Lung (tissue), 12 donors: ENCODE measurements around the gene TRPM6. TPM values are rescaled to one million over a fixed set of nuclear protein-coding genes. Genes with fewer than 3 reads are reported as not detected.

Experiments used
- ATAC-seq: fragments of 200-7000 bp; cut with Tn5 transposase; one replicate; pipeline ENCODE4 v1.9.1; 2020; ENCODE audit warnings: moderate number of reproducible peaks; ENCODE audit not compliant: insufficient read depth, low FRiP score
- DNase-seq, 3 donors: peaks; one replicate each; pipeline ENCODE4 v3.0.0-alpha.2; 2013 to 2017
- H3K27ac ChIP-seq, 2 donors: one replicate each; pipeline ENCODE4 v1.5.1; 2013; ENCODE audit warnings: mild to moderate bottlenecking in 2 of 2, moderate library complexity in 2 of 2, control low read depth in 1 of 2, inconsistent platforms in 1 of 2, low read depth in 1 of 2, low read length in 1 of 2
- H3K27me3 ChIP-seq, 3 donors: one replicate each; pipeline ENCODE4 v1.5.1; 2013; ENCODE audit warnings: low read length in 2 of 3; ENCODE audit not compliant: control insufficient read depth in 3 of 3, insufficient read depth in 3 of 3
- H3K36me3 ChIP-seq, 4 donors: one replicate each; pipeline ENCODE4 v1.5.1; 2013; ENCODE audit warnings: low read length in 4 of 4, mild to moderate bottlenecking in 1 of 4, moderate library complexity in 1 of 4; ENCODE audit not compliant: control insufficient read depth in 4 of 4, insufficient read depth in 4 of 4
- H3K4me1 ChIP-seq, 5 donors: one replicate each; pipeline ENCODE4 v1.5.1; 2013; ENCODE audit warnings: low read length in 5 of 5, mild to moderate bottlenecking in 2 of 5, moderate library complexity in 1 of 5; ENCODE audit not compliant: control insufficient read depth in 5 of 5, insufficient read depth in 5 of 5
- H3K4me3 ChIP-seq: one replicate; pipeline ENCODE4 v1.5.1; 2013; ENCODE audit warnings: mild to moderate bottlenecking, control low read depth, moderate library complexity
- H3K9ac ChIP-seq, 2 donors: one replicate each; pipeline ENCODE4 v1.5.1; 2013; ENCODE audit warnings: low read length in 2 of 2, control low read depth in 1 of 2; ENCODE audit not compliant: insufficient read depth in 1 of 2
- H3K9me3 ChIP-seq, 4 donors: one replicate each; pipeline ENCODE4 v1.5.1; 2013; ENCODE audit warnings: low read length in 3 of 4, mild to moderate bottlenecking in 1 of 4, moderate library complexity in 1 of 4; ENCODE audit not compliant: control insufficient read depth in 4 of 4, insufficient read depth in 3 of 4
- CTCF ChIP-seq: IDR thresholded peaks from 2 replicates; pipeline ENCODE4 v1.5.1; 2012; ENCODE audit warnings: mild to moderate bottlenecking; ENCODE audit errors: control extremely low read depth, extremely low read depth
- WGBS, 2 donors: extraction: QIAGEN DNeasy Blood & Tissue Kit; methylation state at CpG; one replicate each; pipeline ENCODE4 v1.1.7; 2013; 5-methylcytosine and 5-hydroxymethylcytosine counted together
- polyA plus RNA-seq, 2 donors: library from polyadenylated mRNA; stranded (reverse); fragments of 200-250 nt; gene quantifications; one replicate each; pipeline ENCODE4 v1.2.1, GENCODE V29; 2013
- total RNA-seq, 2 donors: library from RNA; depleted of rRNA in 1 of 2; stranded (reverse); fragments of >200 nt in 1 of 2; gene quantifications; one replicate each; pipeline ENCODE4 v1.2.1, GENCODE V29; 2014 to 2021
- donor health status: control.
- donor health status: control.
- donor health status: Bipolar disorder and iron deficiency.
- donor health status: healthy.
- donor health status: DM: yes; HTN: yes; CAD: no.

TRPM6 gene
- total and polyA plus RNA-seq, 4 donors, result 0.10 to 2.3 (median 0.70) TPM

DNA sequence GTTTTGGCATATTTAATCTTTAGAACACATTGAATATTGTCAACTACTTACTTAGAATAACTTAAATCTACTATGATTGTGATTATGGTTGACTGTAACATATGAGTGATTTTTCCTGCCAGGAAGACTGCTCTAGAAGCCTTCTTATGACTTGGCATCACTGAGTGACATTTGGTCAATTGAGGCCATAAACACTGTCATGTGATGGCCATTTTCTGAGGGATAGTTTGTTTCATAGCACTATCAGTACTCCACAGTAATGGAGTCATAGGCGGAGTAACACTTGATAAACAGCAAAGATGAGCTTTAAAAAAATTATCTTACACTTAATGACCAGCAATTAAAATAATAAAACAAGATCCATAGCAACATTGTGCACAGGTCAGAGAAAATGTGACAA lies 34.0 kb upstream of the TRPM6 start:
- DNase-seq, result no peak
- Histone ChIP-seq H3K9me3 (no peaks in the 10 kb centered on the region), H3K27me3 (no peaks in the 10 kb centered on the region), H3K4me3 (no peak overlapping the region), H3K9ac (no peak overlapping the region), H3K27ac (no peak overlapping the region), H3K4me1 (no peaks in the 10 kb centered on the region), H3K36me3 (no peaks in the 10 kb centered on the region)
- no peak for ATAC-seq
- no peak for TF ChIP-seq CTCF
- WGBS, 2 donors, result 88 to 92% methylated on average over 1 of the region's 1 CpG

DNA sequence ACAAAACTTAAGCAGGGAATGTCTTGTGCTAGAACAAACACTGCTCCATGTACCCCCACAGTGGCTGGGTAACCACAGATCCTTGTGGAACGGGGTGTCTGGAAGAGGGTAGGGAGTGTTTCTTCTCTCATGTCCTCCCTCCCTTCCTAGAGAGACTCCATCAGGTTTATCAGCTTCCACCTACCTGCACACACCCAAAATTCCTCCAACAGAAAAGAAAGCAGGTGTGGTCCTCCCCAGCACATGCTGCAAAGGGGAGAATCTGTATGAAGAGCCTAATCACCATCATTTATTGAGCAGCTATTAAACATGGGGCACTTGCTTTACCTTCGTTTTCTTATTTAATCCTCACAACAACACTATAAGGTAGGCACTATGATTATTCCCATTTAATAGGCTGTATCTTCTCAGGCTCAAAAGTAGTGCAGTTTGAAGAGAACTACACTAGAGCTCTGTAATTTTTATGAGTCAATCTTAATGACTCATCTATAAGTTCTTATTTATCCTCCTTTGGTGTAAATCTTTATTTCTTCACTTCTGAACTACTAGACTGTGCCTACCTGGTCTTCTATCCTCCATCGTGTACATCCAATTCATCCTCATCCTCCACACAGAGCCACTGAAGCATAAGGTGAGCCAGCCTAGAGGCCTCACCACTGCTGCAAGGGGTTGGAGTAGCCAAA lies 33.4 kb upstream of the TRPM6 start:
- ATAC-seq (no peak), DNase-seq (no peak)
- TF ChIP-seq CTCF, result no peak
- no peaks in the 10 kb centered on the region for H3K27me3 ChIP-seq
- no peaks in the 10 kb centered on the region for H3K9me3 ChIP-seq
- no peak overlapping the region for H3K9ac ChIP-seq
- H3K4me3 ChIP-seq, result no peak overlapping the region
- H3K27ac ChIP-seq, result no peak overlapping the region
- WGBS, 2 donors, result 88 to 89% methylated on average over 3 of the region's 3 CpGs
- H3K4me1 ChIP-seq, result no peaks in the 10 kb centered on the region
- H3K36me3 ChIP-seq, result no peaks in the 10 kb centered on the region

- TF ChIP-seq CTCF, result no peak
Observed at GRCh38 chr9:74910036-74910435, 22.3 kb upstream of the TRPM6 start.

GRCh38 chr9:74908665-74909064 lies 20.9 kb upstream of the TRPM6 start:
- no peak for ATAC-seq
- Histone ChIP-seq H3K27ac (no peak overlapping the region), H3K9me3 (peaks cover 0 to 5% (median 0%) of the 10 kb centered on the region in 4 donors), H3K27me3 (no peaks in the 10 kb centered on the region), H3K4me3 (no peak overlapping the region), H3K36me3 (no peaks in the 10 kb centered on the region), H3K4me1 (no peaks in the 10 kb centered on the region), H3K9ac (no peak overlapping the region)
- TF ChIP-seq CTCF, result no peak
- no peak for DNase-seq
- 73 to 85% methylated on average over 4 of the region's 4 CpGs for WGBS, 2 donors

More at GRCh38 chr9:74910036-74910435, 22.3 kb upstream of the TRPM6 start:
- 93 to 95% methylated on average over 2 of the region's 2 CpGs for WGBS, 2 donors
- Histone ChIP-seq H3K9me3 (peaks cover 0 to 5% (median 0%) of the 10 kb centered on the region in 4 donors), H3K9ac (no peak overlapping the region), H3K27me3 (no peaks in the 10 kb centered on the region), H3K4me3 (no peak overlapping the region), H3K36me3 (no peaks in the 10 kb centered on the region), H3K4me1 (no peaks in the 10 kb centered on the region), H3K27ac (no peak overlapping the region)
- ATAC-seq (no peak), DNase-seq (no peak)
